Measurements from ENCODE around the gene COL4A2. TPM values are rescaled to one million over a fixed set of nuclear protein-coding genes. Genes with fewer than 3 reads are reported as not detected.

Gene COL4A2
- total RNA-seq, 1 donor from 2014 or later = 180 TPM

- Histone ChIP-seq H3K36me3 (no peaks in the 10 kb centered on the region), H3K9me3 (no peaks in the 10 kb centered on the region), H3K4me3 (no peak overlapping the region), H3K27ac (no peak overlapping the region), H3K4me1 (peaks cover 9% of the 10 kb centered on the region), H3K27me3 (no peaks in the 10 kb centered on the region)
- no peak for DNase-seq (ENCODE audit: extremely low spot score in 2 of 2)
- TF ChIP-seq CTCF (IDR thresholded peaks at IDR 0.05) (no peak), POLR2AphosphoS5 (IDR thresholded peaks at IDR 0.05; ENCODE audit: insufficient read depth in 1 of 2, low read depth in 1 of 2) (no peak), POLR2A (IDR thresholded peaks at IDR 0.05) (no peak)
- intact Hi-C loops (cut with DNase I) = no loop called here
These were observed 75.7 kb downstream of the COL4A2 start for GRCh38 chr13:110382830-110383229.

GRCh38 chr13:110387451-110388107, 80.5 kb downstream of the COL4A2 start:
- intact Hi-C loops (cut with DNase I) = no loop called here
- Histone ChIP-seq H3K27ac (peak overlapping the region; percentile 87), H3K4me3 (peak overlapping the region; percentile 13 to 32), H3K9me3 (no peaks in the 10 kb centered on the region), H3K4me1 (peaks cover 43% of the 10 kb centered on the region), H3K36me3 (no peaks in the 10 kb centered on the region), H3K27me3 (no peaks in the 10 kb centered on the region)
- peak; percentile 11 to 57 for TF ChIP-seq POLR2AphosphoS5 (IDR thresholded peaks at IDR 0.05; ENCODE audit: insufficient read depth in 1 of 2, low read depth in 1 of 2)
- TF ChIP-seq POLR2A (IDR thresholded peaks at IDR 0.05) = no peak
- no peak for DNase-seq (ENCODE audit: extremely low spot score in 2 of 2)

GRCh38 chr13:110388108-110388943, 81.2 kb downstream of the COL4A2 start:
- peak; percentile 29 to 67 for TF ChIP-seq POLR2AphosphoS5 (IDR thresholded peaks at IDR 0.05; ENCODE audit: insufficient read depth in 1 of 2, low read depth in 1 of 2)
- no peak for TF ChIP-seq POLR2A (IDR thresholded peaks at IDR 0.05)
- peaks cover 43% of the 10 kb centered on the region for H3K4me1 ChIP-seq

GRCh38 chr13:110390567-110390966, 83.5 kb downstream of the COL4A2 start:
- Histone ChIP-seq H3K9me3 (no peaks in the 10 kb centered on the region), H3K4me1 (peaks cover 51% of the 10 kb centered on the region), H3K27ac (peak overlapping the region; percentile 87), H3K27me3 (no peaks in the 10 kb centered on the region), H3K4me3 (no peak overlapping the region), H3K36me3 (no peaks in the 10 kb centered on the region)
- TF ChIP-seq POLR2AphosphoS5 (IDR thresholded peaks at IDR 0.05; ENCODE audit: insufficient read depth in 1 of 2, low read depth in 1 of 2) = no peak
- no peak for TF ChIP-seq POLR2A (IDR thresholded peaks at IDR 0.05)
- no peak for TF ChIP-seq CTCF (IDR thresholded peaks at IDR 0.05)
- no peak for DNase-seq (ENCODE audit: extremely low spot score in 2 of 2)
- intact Hi-C loops (cut with DNase I) = no loop called here

More at GRCh38 chr13:110388108-110388943, 81.2 kb downstream of the COL4A2 start:
- no peak for DNase-seq (ENCODE audit: extremely low spot score in 2 of 2)
- Histone ChIP-seq H3K36me3 (no peaks in the 10 kb centered on the region), H3K27me3 (no peaks in the 10 kb centered on the region), H3K9me3 (no peaks in the 10 kb centered on the region), H3K4me3 (peak overlapping the region; percentile 13 to 32), H3K27ac (peak overlapping the region; percentile 87)
- intact Hi-C loops (cut with DNase I) = no loop called here

GRCh38 chr13:110391273-110391672, 84.2 kb downstream of the COL4A2 start:
- H3K4me1 ChIP-seq = peaks cover 58% of the 10 kb centered on the region
- no peak overlapping the region for H3K4me3 ChIP-seq
- DNase-seq (ENCODE audit: extremely low spot score in 2 of 2) = no peak
- H3K27me3 ChIP-seq = no peaks in the 10 kb centered on the region
- TF ChIP-seq CTCF (IDR thresholded peaks at IDR 0.05) (no peak), POLR2AphosphoS5 (IDR thresholded peaks at IDR 0.05; ENCODE audit: insufficient read depth in 1 of 2, low read depth in 1 of 2) (no peak), POLR2A (IDR thresholded peaks at IDR 0.05) (no peak)
- H3K36me3 ChIP-seq = no peaks in the 10 kb centered on the region
- H3K27ac ChIP-seq = peak overlapping the region; percentile 87
- intact Hi-C loops (cut with DNase I) = no loop called here
- H3K9me3 ChIP-seq = no peaks in the 10 kb centered on the region

All from vagina (tissue), 2 donors.